HG02884 (cell line): Measurements from ENCODE around the gene VARS1.
"Not testable (repeated sequence)": the region's sequence is repeated elsewhere in the genome, so short reads cannot be mapped to it uniquely, and the experiment has no call there.

Experiments used
- ATAC-seq: cut with Tn5 transposase; IDR thresholded peaks from one replicate; pipeline ENCODE4 v1.9.1; 2021; ENCODE audit warnings: mild to moderate bottlenecking, moderate library complexity; ENCODE audit not compliant: unreplicated experiment

The VARS1 gene

GRCh38 chr6:31795616-31796298 is at the start of gene VARS1:
VARS1 (minus strand) TSS chr6:31795752; CDS start chr6:31795217, 535 bp downstream.
- ATAC-seq = no peak

GRCh38 chr6:31844507-31844906 is 49.0 kb upstream of the VARS1 start:
- no peak for ATAC-seq

- ATAC-seq = no peak
Measured at GRCh38 chr6:31842053-31842452, 46.5 kb upstream of the VARS1 start.

GRCh38 chr6:31839779-31840126 is 44.2 kb upstream of the VARS1 start:
- not testable (repeated sequence) for ATAC-seq

GRCh38 chr6:31838968-31839367 is 43.4 kb upstream of the VARS1 start:
- ATAC-seq = no peak

- not testable (repeated sequence) for ATAC-seq
Measured at GRCh38 chr6:31838114-31838553, 42.6 kb upstream of the VARS1 start.

- no peak for ATAC-seq
Measured at GRCh38 chr6:31837369-31838113, 42.0 kb upstream of the VARS1 start.

GRCh38 chr6:31836474-31837368 is 41.2 kb upstream of the VARS1 start:
- no peak for ATAC-seq

- ATAC-seq = no peak
Measured at GRCh38 chr6:31836047-31836473, 40.5 kb upstream of the VARS1 start.

- no peak for ATAC-seq
Measured at GRCh38 chr6:31834367-31835250, 39.1 kb upstream of the VARS1 start.

GRCh38 chr6:31831350-31832215 is 36.0 kb upstream of the VARS1 start:
- no peak for ATAC-seq

- ATAC-seq = no peak
Measured at GRCh38 chr6:31830886-31831335, 35.4 kb upstream of the VARS1 start.

GRCh38 chr6:31829633-31830283 is 34.2 kb upstream of the VARS1 start:
- ATAC-seq = no peak

GRCh38 chr6:31827286-31828079 is 31.9 kb upstream of the VARS1 start, which contains the start of gene HSPA1B:
HSPA1B (plus strand) TSS chr6:31827738; CDS start chr6:31827951, 213 bp downstream.
- ATAC-seq = peak; percentile 61

- ATAC-seq = no peak
Measured at GRCh38 chr6:31826793-31827285, 31.3 kb upstream of the VARS1 start.

- no peak for ATAC-seq
Measured at GRCh38 chr6:31825553-31825952, 30.0 kb upstream of the VARS1 start.

- ATAC-seq = not testable (repeated sequence)
Measured at GRCh38 chr6:31823592-31824196, 28.1 kb upstream of the VARS1 start.
